ENCODE data around the gene FAM47E. TPM values are rescaled to one million over a fixed set of nuclear protein-coding genes. Genes with fewer than 3 reads are reported as not detected.

The FAM47E gene
- total and polyA plus RNA-seq, 11 donors: 0.36 to 4.9 (median 2.5) TPM

DNA sequence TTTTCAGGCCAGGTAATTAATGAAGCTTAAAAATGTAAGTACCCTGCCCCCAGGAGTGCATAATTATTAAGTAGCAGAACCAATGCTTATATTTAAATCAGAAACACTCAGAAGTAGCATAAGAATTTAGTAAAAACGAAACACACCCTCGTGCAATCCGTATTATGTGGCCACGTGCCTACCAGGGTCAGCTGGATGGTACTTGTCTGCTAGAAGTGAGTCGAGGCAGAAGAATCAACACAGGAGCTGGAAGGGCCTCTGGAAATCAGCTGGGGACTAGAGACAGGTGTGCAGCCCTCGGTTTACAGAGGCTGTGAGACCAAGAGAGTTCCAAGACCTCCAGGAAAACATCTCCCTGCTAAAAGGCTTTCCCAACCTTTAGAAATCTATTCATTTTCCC lies 559 bp upstream of the FAM47E start:
- TF ChIP-seq CTCF (IDR thresholded peaks at IDR 0.05): no peak
- TF ChIP-seq POLR2A (IDR thresholded peaks at IDR 0.05): no peak
- Histone ChIP-seq H3K36me3 (no peaks in the 10 kb centered on the region), H3K27me3 (peaks cover 0 to 53% (median 0%) of the 10 kb centered on the region in 9 donors), H3K27ac (peak overlapping the region in 3 of 12 donors; percentile 33 to 62 (median 52)), H3K4me1 (peaks cover 0 to 17% (median 8%) of the 10 kb centered on the region in 12 donors), H3K4me3 (peak overlapping the region; percentile 20 to 73 (median 63)), H3K9me3 (no peaks in the 10 kb centered on the region)
- WGBS, 4 donors: 12 to 19% (median 16%) methylated on average over 6 of the region's 6 CpGs
- peak in 2 of 4 donors; percentile 28 to 46 for ATAC-seq
- no peak for DNase-seq
- intact Hi-C loops (cut with DNase I): loop anchor here in 6 of 10 donors (5.0 to 10.0 kb wide), 7 partner anchors 54 to 254 kb away; partner anchors contain the start of genes STBD1 (in 2 of the 6) and CCDC158 (in 1 of the 6)

DNA sequence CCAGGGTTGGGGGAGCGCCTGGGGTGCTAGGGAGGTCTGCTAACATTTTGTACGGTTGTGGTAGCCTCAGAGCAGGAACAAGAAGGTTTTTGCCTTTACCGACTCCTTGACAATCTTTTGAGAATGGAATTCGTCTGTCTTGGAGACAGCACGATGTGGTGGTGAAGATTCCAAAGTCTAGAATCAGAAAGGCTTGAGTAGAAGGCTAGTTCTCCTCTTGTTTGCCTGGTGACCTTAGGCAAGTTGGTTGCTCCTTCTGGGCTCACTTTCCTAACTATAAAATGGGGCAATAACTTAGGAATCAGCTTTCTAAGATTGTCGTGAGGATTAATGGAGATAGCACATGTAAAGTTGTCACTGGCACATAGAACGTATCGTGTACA lies 741 bp downstream of the FAM47E start:
- H3K4me1 ChIP-seq: peaks cover 0 to 17% (median 8%) of the 10 kb centered on the region in 12 donors
- peak overlapping the region in 1 of 12 donors; percentile 38 for H3K27ac ChIP-seq
- H3K4me3 ChIP-seq: peak overlapping the region; percentile 20 to 73 (median 63)
- TF ChIP-seq POLR2A (IDR thresholded peaks at IDR 0.05) (no peak), CTCF (IDR thresholded peaks at IDR 0.05) (no peak)
- no peak for DNase-seq
- no peak for ATAC-seq
- whole genome bisulfite sequencing, 4 donors: 77 to 87% (median 82%) methylated on average over 8 of the region's 8 CpGs
- no peaks in the 10 kb centered on the region for H3K9me3 ChIP-seq
- intact Hi-C loops (cut with DNase I): loop anchor here in 6 of 10 donors (5.0 to 10.0 kb wide), 7 partner anchors 53 to 253 kb away; partner anchors contain the start of genes STBD1 (in 2 of the 6) and CCDC158 (in 1 of the 6)
- H3K27me3 ChIP-seq: peaks cover 0 to 50% (median 0%) of the 10 kb centered on the region in 9 donors
- no peaks in the 10 kb centered on the region for H3K36me3 ChIP-seq

DNA sequence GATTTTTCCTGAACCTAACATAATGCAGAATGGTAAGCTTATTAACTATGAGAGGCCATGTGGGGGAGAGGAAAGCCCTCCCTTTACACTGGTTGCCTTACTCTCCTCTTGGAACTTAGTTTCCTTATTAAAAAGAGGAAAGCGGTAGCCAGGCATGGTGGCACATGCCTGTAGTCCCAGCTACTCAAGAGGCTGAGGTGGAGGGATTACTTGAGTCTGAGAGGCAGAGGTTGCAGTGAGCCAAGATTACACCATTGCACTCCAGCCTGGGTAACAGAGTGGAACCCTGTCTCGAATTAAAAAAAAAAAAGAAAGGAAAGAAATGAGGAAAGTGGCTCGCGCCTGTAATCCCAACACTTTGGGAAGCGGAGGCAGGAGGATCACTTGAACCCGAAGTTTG lies 2.0 kb downstream of the FAM47E start:
- DNase-seq: no peak
- no peaks in the 10 kb centered on the region for H3K9me3 ChIP-seq

More for the DNA sequence above, 2.0 kb downstream of the FAM47E start:
- H3K4me1 ChIP-seq: peaks cover 0 to 17% (median 8%) of the 10 kb centered on the region in 12 donors
- intact Hi-C loops (cut with DNase I): loop anchor here in 6 of 10 donors (5.0 to 10.0 kb wide), 7 partner anchors 51 to 251 kb away; partner anchors contain the start of genes STBD1 (in 2 of the 6) and CCDC158 (in 1 of the 6)
- WGBS, 4 donors: 74 to 91% (median 87%) methylated on average over 6 of the region's 6 CpGs
- H3K36me3 ChIP-seq: no peaks in the 10 kb centered on the region
- H3K27me3 ChIP-seq: peaks cover 0 to 50% (median 0%) of the 10 kb centered on the region in 9 donors
- TF ChIP-seq CTCF (IDR thresholded peaks at IDR 0.05) (no peak), POLR2A (IDR thresholded peaks at IDR 0.05) (no peak)
- no peak for ATAC-seq
- no peak overlapping the region for H3K27ac ChIP-seq
- H3K4me3 ChIP-seq: no peak overlapping the region

Measured in heart left ventricle (tissue), 16 donors.